GM12864 (cell line): Measurements from ENCODE around the gene ICAM1.
"Not testable (repeated sequence)": the region's sequence is repeated elsewhere in the genome, so short reads cannot be mapped to it uniquely, and the experiment has no call there.

ENCODE experiments used
- DNase-seq: peaks from one replicate; pipeline ENCODE4 v3.0.0-alpha.2; 2011; ENCODE audit warnings: low read depth
- H3K4me3 ChIP-seq: 2 replicates; pipeline ENCODE4 v1.5.1; 2011; ENCODE audit warnings: mild to moderate bottlenecking, low read depth, low read length, control low read depth
- CTCF ChIP-seq: IDR thresholded peaks from 2 replicates; pipeline ENCODE4 v1.5.1; 2011; ENCODE audit warnings: low read depth, mild to moderate bottlenecking, moderate library complexity, low read length, control low read depth, inconsistent platforms; ENCODE audit errors: missing control alignments

The ICAM1 gene

GRCh38 chr19:10278935-10279334, 8.0 kb downstream of the ICAM1 start:
- DNase-seq = no peak
- no peak overlapping the region for H3K4me3 ChIP-seq
- TF ChIP-seq CTCF = no peak

GRCh38 chr19:10279737-10280442, 9.0 kb downstream of the ICAM1 start:
- no peak for DNase-seq
- no peak for TF ChIP-seq CTCF
- H3K4me3 ChIP-seq = no peak overlapping the region

- not testable (repeated sequence) for H3K4me3 ChIP-seq, DNase-seq
Measured at GRCh38 chr19:10282043-10282442, 11.1 kb downstream of the ICAM1 start.

- no peak for DNase-seq
- H3K4me3 ChIP-seq = no peak overlapping the region
- no peak for TF ChIP-seq CTCF
Measured at GRCh38 chr19:10283301-10284064, 12.6 kb downstream of the ICAM1 start.

- H3K4me3 ChIP-seq = no peak overlapping the region
- no peak for DNase-seq
- no peak for TF ChIP-seq CTCF
Measured at GRCh38 chr19:10284065-10284959, 13.4 kb downstream of the ICAM1 start.

- no peak for TF ChIP-seq CTCF
- no peak for DNase-seq
- H3K4me3 ChIP-seq = no peak overlapping the region
Measured at GRCh38 chr19:10284960-10285278, 14.0 kb downstream of the ICAM1 start.

- TF ChIP-seq CTCF = no peak
- H3K4me3 ChIP-seq = no peak overlapping the region
- DNase-seq = no peak
Measured at GRCh38 chr19:10285393-10285792, 14.5 kb downstream of the ICAM1 start.
